ENCODE results near the gene CIAO2A. TPM values are rescaled to one million over a fixed set of nuclear protein-coding genes. Genes with fewer than 3 reads are reported as not detected.

CIAO2A gene
- total RNA-seq, 1 experiment from 2014 or later: 74.4 TPM

GRCh38 chr15:64099379-64099778 lies 5.7 kb upstream of the CIAO2A start:
- no peak overlapping the region for H4K5ac ChIP-seq (ENCODE audit: insufficient read length, low read depth, low read length)
- H3K79me1 ChIP-seq (ENCODE audit: insufficient read depth, low read depth, low read length, poor library complexity, severe bottlenecking): peaks cover 5% of the 10 kb centered on the region
- peaks cover 0 to 2% (median 0%) of the 10 kb centered on the region in 3 experiments; a peak in 2 of 7 replicates for H3K36me3 Mint-ChIP-seq (ENCODE audit: insufficient read depth in 1 of 3, low read depth in 3 of 3)
- no peak overlapping the region for H2AK5ac ChIP-seq (ENCODE audit: insufficient read length, low read length)
- no peaks in the 10 kb centered on the region for H3K27me3 ChIP-seq (ENCODE audit: insufficient read depth, low read length)
- DNase-seq: no peak
- WGBS (ENCODE audit: extremely low coverage, insufficient read length, low lambda C conversion rate): no CpG with 5 or more reads among the region's 2 CpGs
- no peak overlapping the region for H2BK15ac ChIP-seq (ENCODE audit: low read depth, low read length)
- H2BK5ac ChIP-seq (ENCODE audit: insufficient read length, low read length): no peak overlapping the region
- H3K23ac ChIP-seq (ENCODE audit: insufficient read length, low read depth, low read length): no peak overlapping the region
- peaks cover 17 to 32% of the 10 kb centered on the region in 2 experiments for H3K4me1 Mint-ChIP-seq
- H3K27ac ChIP-seq (ENCODE audit: insufficient read length, low read depth, low read length): no peak overlapping the region
- H3K9me3 Mint-ChIP-seq: no peaks in the 10 kb centered on the region
- no peak for TF ChIP-seq CTCF (conservative IDR thresholded peaks at IDR 0.05)
- H3K79me2 ChIP-seq (ENCODE audit: insufficient read depth, low read length): peaks cover 2% of the 10 kb centered on the region; the same call in 1 of the 2 replicates
- H3T11ph ChIP-seq (ENCODE audit: low read length): no peak overlapping the region
- no peak overlapping the region for H2BK20ac ChIP-seq (ENCODE audit: low read depth, low read length, poor library complexity, severe bottlenecking)
- no peak overlapping the region for H2AFZ ChIP-seq (ENCODE audit: low read length)
- no peak overlapping the region for H2BK12ac ChIP-seq (ENCODE audit: insufficient read length, low read depth, low read length)
- no peaks in the 10 kb centered on the region for H3K4me1 ChIP-seq (ENCODE audit: insufficient read depth, low read length)
- no peak overlapping the region for H3K27ac Mint-ChIP-seq
- no peak overlapping the region for H3K4ac ChIP-seq (ENCODE audit: low read depth, low read length)
- H3K56ac ChIP-seq (ENCODE audit: insufficient read length, low read depth, low read length): no peak overlapping the region
- no peak overlapping the region for H3K4me3 Mint-ChIP-seq
- H4K20me1 ChIP-seq (ENCODE audit: control insufficient read depth, insufficient read depth, insufficient read length): no peaks in the 10 kb centered on the region
- no peak overlapping the region for H3K14ac ChIP-seq (ENCODE audit: insufficient read depth, low read length)
- no peak overlapping the region for H4K8ac ChIP-seq (replicated peaks; ENCODE audit: insufficient read length, low read depth, low read length)
- H4K91ac ChIP-seq (ENCODE audit: insufficient read length, low read depth, low read length): no peak overlapping the region
- no peak overlapping the region for H3K18ac ChIP-seq (ENCODE audit: insufficient read length, low read depth, low read length)
- H3K9me3 ChIP-seq (ENCODE audit: control insufficient read depth, low read depth, low read length): no peaks in the 10 kb centered on the region
- H3K4me2 ChIP-seq (ENCODE audit: insufficient read depth, insufficient read length, low read length): no peak overlapping the region
- no peak overlapping the region for H3K9ac ChIP-seq (ENCODE audit: extremely low read depth, insufficient read length, low read length)
- no peaks in the 10 kb centered on the region for H3K27me3 Mint-ChIP-seq (ENCODE audit: low read depth)
- H2BK120ac ChIP-seq (ENCODE audit: low read depth, low read length, poor library complexity, severe bottlenecking): no peak overlapping the region
- H3K23me2 ChIP-seq (ENCODE audit: insufficient read length, low read depth, low read length, poor library complexity, severe bottlenecking): peaks cover 6% of the 10 kb centered on the region

Measured in H9 (cell line).